Ovary (tissue), 3 donors: ENCODE results near the gene SERAC1.

Experiments used
- POLR2A ChIP-seq: fragments of 450-650 bp; IDR thresholded peaks from one replicate; pipeline ENCODE4 v1.6.1; 2017; ENCODE audit warnings: antibody characterized with exemption, mild to moderate bottlenecking, moderate library complexity
- TF ChIP-seq, protein P1 (sequence below), 3 donors: fragments of 450-650 bp in 2 of 3; fragments of 200-600 bp in 1 of 3; IDR thresholded peaks; one replicate each; pipeline versions ENCODE4 v1.5.1 to v1.8.0; 2016 to 2022; ENCODE audit warnings: antibody characterized with exemption in 3 of 3, mild to moderate bottlenecking in 1 of 3
- donor health status: DM: no; HTN: no; CAD: no.

GRCh38 chr6:158170656-158171081, 2.6 kb upstream of the SERAC1 start:
- TF ChIP-seq POLR2A: no peak
- TF ChIP-seq, protein P1, sequence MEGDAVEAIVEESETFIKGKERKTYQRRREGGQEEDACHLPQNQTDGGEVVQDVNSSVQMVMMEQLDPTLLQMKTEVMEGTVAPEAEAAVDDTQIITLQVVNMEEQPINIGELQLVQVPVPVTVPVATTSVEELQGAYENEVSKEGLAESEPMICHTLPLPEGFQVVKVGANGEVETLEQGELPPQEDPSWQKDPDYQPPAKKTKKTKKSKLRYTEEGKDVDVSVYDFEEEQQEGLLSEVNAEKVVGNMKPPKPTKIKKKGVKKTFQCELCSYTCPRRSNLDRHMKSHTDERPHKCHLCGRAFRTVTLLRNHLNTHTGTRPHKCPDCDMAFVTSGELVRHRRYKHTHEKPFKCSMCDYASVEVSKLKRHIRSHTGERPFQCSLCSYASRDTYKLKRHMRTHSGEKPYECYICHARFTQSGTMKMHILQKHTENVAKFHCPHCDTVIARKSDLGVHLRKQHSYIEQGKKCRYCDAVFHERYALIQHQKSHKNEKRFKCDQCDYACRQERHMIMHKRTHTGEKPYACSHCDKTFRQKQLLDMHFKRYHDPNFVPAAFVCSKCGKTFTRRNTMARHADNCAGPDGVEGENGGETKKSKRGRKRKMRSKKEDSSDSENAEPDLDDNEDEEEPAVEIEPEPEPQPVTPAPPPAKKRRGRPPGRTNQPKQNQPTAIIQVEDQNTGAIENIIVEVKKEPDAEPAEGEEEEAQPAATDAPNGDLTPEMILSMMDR (IDR thresholded peaks at IDR 0.05): no peak
